ENCODE data around the gene CNGB1.

GRCh38 chr16:57899771-57900661, 70.9 kb downstream of the CNGB1 start:
- TF ChIP-seq CTCF (IDR thresholded peaks at IDR 0.05 in 2 of 3, conservative IDR thresholded peaks at IDR 0.05 in 1 of 3; ENCODE audit: borderline replicate concordance in 1 of 3, insufficient read depth in 1 of 3, low read depth in 2 of 3, low read length in 2 of 3) (peak; percentile 86 to 92 (median 88)), TCF7L2 (IDR thresholded peaks at IDR 0.05; ENCODE audit: borderline replicate concordance, extremely low read depth, insufficient read depth, insufficient read length) (no peak), EZH2phosphoT487 (IDR thresholded peaks at IDR 0.05; ENCODE audit: borderline replicate concordance) (no peak), MAX (IDR thresholded peaks at IDR 0.05) (peak; percentile 16; the same call in 1 of the 2 replicates), EZH2 (IDR thresholded peaks at IDR 0.05) (no peak), RAD21 (IDR thresholded peaks at IDR 0.05; ENCODE audit: low read depth) (peak; percentile 91)

All from HCT116 (cell line).